ENCODE data around the gene CACNB4.

Gene CACNB4

GRCh38 chr2:151972241-151973012 is 126.4 kb downstream of the CACNB4 start:
- DNase-seq, result no peak

- no peak for DNase-seq
Measured at GRCh38 chr2:151971301-151972051, 127.4 kb downstream of the CACNB4 start.

GRCh38 chr2:151968770-151969470 is 129.9 kb downstream of the CACNB4 start:
- no peak for DNase-seq

- DNase-seq, result no peak
Measured at GRCh38 chr2:151967829-151968722, 130.8 kb downstream of the CACNB4 start.

- no peak for DNase-seq
Measured at GRCh38 chr2:151965884-151966283, 133.0 kb downstream of the CACNB4 start.

GRCh38 chr2:151961558-151961957 is 137.3 kb downstream of the CACNB4 start:
- no peak for DNase-seq

- DNase-seq, result no peak
Measured at GRCh38 chr2:151959238-151959637, 139.6 kb downstream of the CACNB4 start.

- no peak for DNase-seq
Measured at GRCh38 chr2:151953467-151953866, 145.4 kb downstream of the CACNB4 start.

GRCh38 chr2:151952691-151953456 is 146.0 kb downstream of the CACNB4 start:
- DNase-seq, result no peak

GRCh38 chr2:151947813-151948165 is 151.1 kb downstream of the CACNB4 start:
- DNase-seq, result peak; percentile 50

- DNase-seq, result peak; percentile 89
Measured at GRCh38 chr2:151946899-151947812, 151.7 kb downstream of the CACNB4 start.

- DNase-seq, result no peak
Measured at GRCh38 chr2:151946250-151946884, 152.5 kb downstream of the CACNB4 start.

GRCh38 chr2:151945602-151946001 is 153.2 kb downstream of the CACNB4 start:
- no peak for DNase-seq

GRCh38 chr2:151945186-151945585 is 153.7 kb downstream of the CACNB4 start:
- DNase-seq, result no peak

GRCh38 chr2:151943461-151943860 is 155.4 kb downstream of the CACNB4 start:
- DNase-seq, result no peak

- peak; percentile 10 for DNase-seq
Measured at GRCh38 chr2:151942540-151943205, 156.2 kb downstream of the CACNB4 start.

- no peak for DNase-seq
Measured at GRCh38 chr2:151937966-151938365, 160.9 kb downstream of the CACNB4 start.

- no peak for DNase-seq
Measured at GRCh38 chr2:151936626-151937025, 162.2 kb downstream of the CACNB4 start.

- no peak for DNase-seq
Measured at GRCh38 chr2:151933266-151933804, 165.5 kb downstream of the CACNB4 start.

All from hematopoietic multipotent progenitor cell treated with erythropoietin and hydrocortisone succinate and interleukin-3 and kit ligand, for 6 days (in vitro differentiated cells).